Measurements from ENCODE around the gene SLFN14. TPM values are rescaled to one million over a fixed set of nuclear protein-coding genes. Genes with fewer than 3 reads are reported as not detected.
"Not testable (repeated sequence)": the region's sequence is repeated elsewhere in the genome, so short reads cannot be mapped to it uniquely, and the experiment has no call there.

SLFN14 gene
- total RNA-seq, 1 donor from 2014 or later: 4.8 TPM

- not testable (repeated sequence) for DNase-seq (ENCODE audit: low spot score)
These were observed 38.9 kb downstream of the SLFN14 start for GRCh38 chr17:35521654-35522256.

- DNase-seq (ENCODE audit: low spot score): no peak
These were observed 39.5 kb downstream of the SLFN14 start for GRCh38 chr17:35521150-35521549.

DNA sequence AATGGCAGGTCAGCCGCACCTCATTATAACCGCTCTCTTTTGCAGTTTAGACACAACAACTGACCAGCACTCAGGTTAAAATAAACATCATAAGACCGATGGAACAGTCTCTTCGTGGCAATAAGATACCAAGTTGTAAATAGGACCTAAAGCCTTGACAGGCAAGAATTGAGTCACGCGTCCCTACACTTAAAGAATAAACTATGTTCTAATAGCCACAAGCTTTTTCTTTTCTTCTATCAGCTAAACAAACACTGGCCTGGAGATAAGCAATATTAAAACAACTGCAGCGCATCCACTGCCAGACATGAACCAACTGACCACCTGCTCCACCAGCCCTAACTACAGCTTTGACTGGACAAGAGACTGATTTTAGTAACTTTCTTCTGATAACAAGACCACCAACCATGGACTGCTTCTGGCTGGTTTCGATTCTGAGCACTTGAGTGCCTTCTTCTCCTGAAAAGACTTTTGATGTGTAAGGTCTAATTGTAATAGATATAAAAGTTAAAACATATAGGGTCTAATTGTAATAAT, 40.6 kb downstream of the SLFN14 start:
- DNase-seq (ENCODE audit: low spot score): no peak

DNA sequence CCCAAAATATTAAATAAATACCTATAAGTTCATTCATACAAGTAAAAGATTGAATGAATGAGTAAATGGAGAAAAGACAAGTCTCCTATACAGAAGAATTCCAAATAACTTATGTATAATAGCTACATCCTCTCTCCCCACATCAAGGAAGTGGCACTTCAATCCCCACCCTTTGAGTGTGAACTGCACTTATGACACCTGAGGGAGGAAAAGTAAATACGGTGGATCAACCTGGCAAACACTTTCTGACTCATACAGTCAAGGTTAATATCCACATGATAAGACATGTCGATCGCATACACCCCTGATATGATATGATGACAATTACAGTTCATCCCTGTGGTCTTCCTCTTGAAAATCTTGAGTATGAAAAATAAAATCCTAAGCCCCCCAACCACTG, 41.2 kb downstream of the SLFN14 start:
- no peak for DNase-seq (ENCODE audit: low spot score)

DNA sequence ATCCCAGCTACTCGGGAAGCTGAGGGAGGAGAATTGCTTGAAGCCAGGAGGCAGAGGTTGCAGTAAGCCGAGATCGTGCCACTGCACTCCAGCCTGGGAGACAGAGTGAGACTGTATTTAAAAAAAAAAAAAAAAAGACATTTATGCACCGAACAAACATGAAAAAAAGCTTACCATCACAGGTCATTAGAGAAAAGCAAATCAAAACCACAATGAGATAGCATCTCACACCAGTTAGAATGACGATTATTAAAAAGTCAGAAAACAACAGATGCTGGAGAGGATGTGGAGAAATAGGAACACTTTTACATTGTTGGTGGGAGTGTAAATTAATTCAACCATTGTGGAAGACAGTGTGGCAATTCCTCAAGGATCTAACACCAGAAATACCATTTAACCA, 42.2 kb downstream of the SLFN14 start:
- not testable (repeated sequence) for DNase-seq (ENCODE audit: low spot score)

DNA sequence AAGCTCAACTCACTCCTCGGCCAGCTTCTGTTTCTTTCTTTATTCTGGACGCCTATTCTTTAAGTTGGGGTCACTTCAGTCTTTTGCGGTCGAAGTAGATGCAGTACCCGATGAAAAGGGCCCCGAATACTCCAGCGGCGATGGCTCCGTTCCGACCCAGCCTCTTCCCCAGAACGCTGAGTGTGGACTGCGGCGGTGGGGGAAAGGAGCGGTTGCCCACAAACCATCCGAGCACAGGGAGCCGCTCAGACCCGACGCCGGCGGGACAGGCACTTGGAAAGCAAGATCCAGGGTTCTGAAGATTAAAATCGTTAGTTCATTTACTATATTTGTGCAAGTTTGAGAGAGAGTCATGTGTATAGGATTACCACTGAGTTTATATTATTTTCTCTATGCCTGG, 45.6 kb downstream of the SLFN14 start:
- no peak for DNase-seq (ENCODE audit: low spot score)

DNA sequence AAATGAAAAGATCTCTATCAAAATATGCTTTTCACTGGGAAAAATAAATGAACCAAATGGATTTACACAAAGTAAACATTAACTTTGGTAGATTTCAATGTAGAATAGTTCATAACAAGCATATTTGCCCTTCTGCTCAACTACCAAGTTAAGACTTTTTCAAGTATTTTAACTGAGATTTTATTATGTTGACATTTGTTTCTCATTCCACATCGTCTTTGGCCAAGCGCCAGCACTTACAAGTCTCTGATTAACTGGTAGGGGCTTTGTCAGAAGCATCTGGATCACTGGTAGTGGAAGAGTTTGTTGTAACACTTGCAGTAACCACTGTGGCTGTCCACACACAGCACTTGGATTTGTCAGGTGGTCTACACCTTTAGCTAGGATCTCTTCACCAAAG, 46.1 kb downstream of the SLFN14 start:
- DNase-seq (ENCODE audit: low spot score): no peak

Other genes with a start within 250 kb of the SLFN14 start
- gene SLFN11, start 187.2 kb downstream of the SLFN14 start, total RNA-seq (ENCODE audit: insufficient read depth, low replicate concordance): 11.3 TPM
- 31.8 TPM for gene SLFN12, start 128.3 kb downstream of the SLFN14 start, total RNA-seq (ENCODE audit: insufficient read depth, low replicate concordance)
- 1.7 TPM for gene SLFN13, start 112.1 kb downstream of the SLFN14 start, total RNA-seq (ENCODE audit: insufficient read depth, low replicate concordance)
- gene SLFN12L, start 23.1 kb downstream of the SLFN14 start, total RNA-seq (ENCODE audit: insufficient read depth, low replicate concordance): 8.4 TPM
- gene PEX12, start 17.8 kb upstream of the SLFN14 start, total RNA-seq (ENCODE audit: insufficient read depth, low replicate concordance): 5.5 TPM
- 32.3 TPM for gene AP2B1, start 26.5 kb upstream of the SLFN14 start, total RNA-seq (ENCODE audit: insufficient read depth, low replicate concordance)
- 14.7 TPM for gene RASL10B, start 170.8 kb upstream of the SLFN14 start, total RNA-seq (ENCODE audit: insufficient read depth, low replicate concordance)
- gene GAS2L2, start 192.4 kb upstream of the SLFN14 start, total RNA-seq (ENCODE audit: insufficient read depth, low replicate concordance): 1.4 TPM
- not detected for gene C17orf50, start 200.1 kb upstream of the SLFN14 start, total RNA-seq (ENCODE audit: insufficient read depth, low replicate concordance)
- 113 TPM for gene MMP28, start 234.8 kb upstream of the SLFN14 start, total RNA-seq (ENCODE audit: insufficient read depth, low replicate concordance)
- gene TAF15, start 248.7 kb upstream of the SLFN14 start, total RNA-seq (ENCODE audit: insufficient read depth, low replicate concordance): 33.0 TPM

All from umbilical cord (tissue), 2 donors.